HG03354 (cell line): Measurements from ENCODE around the gene HOXB9.
A peak's percentile ranks its signal among the peaks of the same experiment; 100 is the strongest.

Experiments used
- ATAC-seq: cut with Tn5 transposase; IDR thresholded peaks from one replicate; pipeline ENCODE4 v1.9.1; 2021; ENCODE audit warnings: mild to moderate bottlenecking; ENCODE audit not compliant: unreplicated experiment, poor library complexity, severe bottlenecking

The HOXB9 gene

DNA sequence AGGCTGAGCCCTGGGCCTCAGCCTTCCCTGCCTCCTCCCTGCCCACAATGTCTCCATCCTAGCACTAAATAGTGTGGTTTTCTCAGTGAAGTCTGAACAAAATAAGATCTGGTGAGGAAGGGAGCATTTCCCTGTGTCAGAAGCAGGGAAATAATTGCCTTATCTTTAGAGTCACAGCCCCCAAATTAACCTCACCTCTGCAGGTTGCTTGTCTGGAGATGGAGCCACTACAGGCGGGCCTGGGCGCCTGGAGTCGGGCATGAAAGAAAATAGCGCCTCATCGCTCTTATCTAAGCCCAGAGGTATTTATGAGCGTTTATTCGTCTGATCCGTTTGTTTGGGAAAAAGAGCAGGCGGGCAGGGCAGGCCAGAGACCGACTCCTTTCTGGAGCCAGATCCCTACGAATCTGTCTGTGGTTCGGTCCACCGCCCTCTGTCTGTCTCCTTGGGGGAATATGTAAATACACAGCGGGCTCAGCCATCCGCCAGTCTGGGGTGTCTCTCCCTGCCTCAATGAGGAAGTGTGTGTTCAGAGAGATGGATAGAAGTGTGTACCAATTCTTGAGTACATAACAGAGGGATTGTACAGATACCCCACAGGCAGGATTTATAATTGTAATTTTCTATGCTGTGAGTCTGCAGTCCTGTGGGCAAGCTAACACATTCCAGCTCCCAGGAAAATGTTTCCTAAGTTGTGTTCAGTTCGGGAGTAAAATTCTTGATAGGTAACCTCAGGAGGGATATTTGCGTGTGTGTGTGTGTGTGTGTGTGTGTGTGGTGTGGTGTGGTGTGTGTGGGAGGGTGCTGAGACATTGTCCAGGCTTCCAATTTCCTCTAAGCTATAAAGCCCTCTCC is 25.7 kb downstream of the HOXB9 start:
- ATAC-seq: no peak

DNA sequence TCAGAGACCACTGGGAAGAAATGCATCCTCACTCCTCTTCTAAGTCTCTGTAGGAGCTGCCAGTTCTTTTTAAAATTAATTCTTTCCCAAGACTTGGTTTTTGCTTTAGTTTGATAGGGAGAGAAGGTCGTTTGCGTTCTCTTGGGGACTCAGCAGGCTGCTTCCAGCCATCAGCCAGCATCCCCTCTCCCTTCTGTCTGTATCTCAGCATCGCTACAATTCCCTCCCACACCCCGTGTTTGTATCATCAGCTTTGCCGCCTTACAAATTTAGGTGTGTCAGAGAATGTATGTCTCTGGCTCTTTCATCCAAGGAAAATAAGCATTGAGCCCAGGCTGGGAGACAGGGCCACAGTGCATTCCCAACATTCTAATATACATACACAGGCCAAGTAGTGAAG is 26.8 kb downstream of the HOXB9 start:
- no peak for ATAC-seq

DNA sequence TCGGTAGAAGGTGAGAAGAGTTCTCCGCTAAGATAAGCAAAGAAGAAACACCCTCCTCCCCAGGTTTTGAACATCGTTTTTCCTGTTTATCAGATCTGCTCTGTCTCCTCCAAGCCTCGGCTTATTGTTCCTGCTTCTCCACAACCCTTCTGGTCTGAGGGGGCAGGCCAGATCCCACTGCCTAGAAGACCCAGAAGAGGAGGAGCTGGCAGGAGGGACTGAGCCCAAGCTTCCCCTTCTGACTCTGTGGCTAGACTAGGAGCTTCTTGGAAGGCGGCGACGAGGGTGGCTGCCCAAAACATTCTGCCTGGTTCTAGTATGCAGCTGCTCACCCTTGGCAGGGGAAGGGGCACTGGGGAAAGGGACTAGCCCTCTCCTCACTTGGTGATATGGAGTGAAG is 27.4 kb downstream of the HOXB9 start:
- ATAC-seq: no peak

DNA sequence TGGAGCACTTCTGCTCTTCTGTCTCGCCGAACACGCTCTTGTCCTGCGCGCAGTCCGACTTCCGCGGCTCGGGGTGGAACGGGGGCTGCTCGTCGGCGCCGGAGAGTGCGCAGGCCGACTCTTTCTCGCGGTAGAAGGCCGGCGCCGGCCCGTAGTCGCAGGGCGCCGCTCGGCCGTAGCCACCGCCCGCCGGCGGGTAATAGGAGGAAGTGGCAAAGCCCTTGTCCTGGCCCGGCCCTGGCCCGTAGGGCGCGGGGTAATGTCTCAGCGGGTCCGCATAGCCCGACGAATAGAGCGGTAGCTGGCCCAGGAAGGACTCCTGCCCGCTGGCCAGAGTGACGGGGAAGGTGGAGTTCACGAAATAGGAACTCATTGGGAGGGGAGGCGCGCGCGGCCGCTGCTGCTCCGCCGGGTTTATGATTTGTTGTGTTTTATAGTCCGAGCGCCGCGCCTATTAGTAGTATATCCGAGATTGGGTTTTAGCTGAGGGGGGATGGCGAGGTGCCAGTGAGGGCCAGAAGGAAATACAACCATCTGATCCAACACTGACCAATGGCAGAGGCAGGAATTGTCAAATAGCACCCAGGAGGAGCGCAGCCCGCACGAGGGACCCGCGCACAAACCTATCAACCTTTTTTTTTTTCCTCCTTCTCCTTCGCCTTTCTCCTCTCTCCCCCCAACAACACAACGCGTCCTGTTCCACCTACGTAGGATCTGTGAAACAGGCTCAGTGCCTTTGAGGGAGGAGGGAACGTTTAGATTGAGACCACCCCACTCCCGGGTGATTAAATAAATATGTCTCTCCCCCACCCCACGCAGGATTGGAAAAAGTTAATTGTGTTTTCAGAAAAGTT is 28.2 kb downstream of the HOXB9 start:
- ATAC-seq: peak; percentile 41

DNA sequence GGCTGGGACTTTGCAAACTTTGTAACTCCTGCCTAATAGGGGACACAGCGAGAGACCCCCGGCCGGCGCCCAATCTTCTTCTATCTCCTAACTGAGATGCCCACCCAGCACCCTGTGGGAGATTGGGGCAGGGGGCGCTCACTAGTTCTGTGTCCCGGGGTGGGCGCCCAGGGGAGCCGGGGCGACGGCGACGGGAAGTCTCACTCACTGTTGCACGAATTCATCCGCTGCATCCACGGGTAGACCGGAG is 28.7 kb downstream of the HOXB9 start:
- no peak for ATAC-seq

DNA sequence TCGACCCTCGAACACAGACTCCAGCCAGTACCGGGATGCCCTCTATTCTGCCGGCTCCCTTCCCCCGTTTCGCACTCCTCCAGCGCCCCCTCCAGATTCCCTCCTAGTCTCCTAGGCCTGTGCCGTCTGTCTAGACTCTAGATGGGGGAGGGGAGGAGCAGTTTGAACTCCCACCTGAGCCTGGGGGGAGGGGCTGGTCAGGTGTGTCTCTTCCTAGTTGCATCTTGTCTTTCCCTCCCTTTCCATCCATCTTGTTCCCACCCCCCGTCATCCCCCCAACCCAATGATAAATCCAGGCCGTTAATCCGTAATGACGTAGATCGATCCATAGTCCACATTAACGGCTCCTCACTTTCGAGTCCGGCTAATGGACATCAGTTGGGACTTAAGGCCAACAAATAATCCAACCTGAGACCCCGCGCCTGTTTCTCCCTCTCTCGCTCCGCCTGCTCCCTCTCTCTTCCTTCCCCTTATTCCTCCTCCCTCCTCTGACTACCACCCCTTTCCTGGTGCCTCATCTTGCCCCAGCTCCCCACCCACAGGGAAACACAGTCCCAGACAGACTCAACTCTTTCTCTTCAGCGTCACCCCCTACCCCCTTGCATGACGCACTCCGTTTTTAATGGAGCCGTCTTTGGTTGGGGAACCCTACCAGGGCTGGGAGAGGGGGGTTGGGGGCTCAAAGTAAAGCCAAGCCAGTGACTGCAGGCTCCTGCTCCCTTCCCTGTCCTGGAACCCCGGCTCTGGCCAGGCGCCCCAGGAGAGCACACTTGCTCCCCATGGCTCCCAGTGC is 29.2 kb downstream of the HOXB9 start:
- ATAC-seq: no peak

DNA sequence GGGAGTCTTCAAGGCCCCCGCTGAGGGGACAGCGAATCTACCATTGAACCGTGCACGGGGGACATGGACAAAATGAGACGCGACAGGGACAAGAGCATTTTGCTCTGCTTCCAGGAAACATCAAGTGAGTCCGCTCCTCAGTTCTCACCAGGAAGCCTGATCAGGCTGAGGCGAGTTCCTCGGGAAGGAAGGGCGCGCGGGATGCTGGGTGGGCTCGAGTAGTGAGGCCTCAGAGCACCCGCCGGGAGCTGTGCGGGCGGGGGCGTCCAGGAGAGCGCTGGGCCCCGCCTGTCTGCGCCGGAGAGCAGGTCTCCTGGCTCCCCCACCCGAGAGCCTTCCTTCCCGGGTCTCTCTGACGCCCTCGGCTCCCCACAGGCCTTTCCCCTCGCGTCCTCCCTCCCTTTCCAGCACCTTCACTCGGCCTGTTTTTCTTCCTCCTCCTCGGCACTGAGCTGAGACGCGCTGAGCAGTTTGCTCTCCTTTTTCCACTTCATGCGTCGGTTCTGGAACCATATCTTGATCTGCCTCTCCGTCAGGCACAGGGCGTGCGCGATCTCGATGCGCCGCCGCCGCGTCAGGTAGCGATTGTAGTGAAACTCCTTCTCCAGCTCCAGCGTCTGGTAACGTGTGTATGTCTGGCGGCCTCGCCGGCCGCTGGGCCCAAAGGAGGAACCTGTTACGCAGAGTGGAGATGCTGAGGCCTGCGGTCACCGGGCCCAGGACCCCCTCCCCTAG is 30.0 kb downstream of the HOXB9 start:
- no peak for ATAC-seq

DNA sequence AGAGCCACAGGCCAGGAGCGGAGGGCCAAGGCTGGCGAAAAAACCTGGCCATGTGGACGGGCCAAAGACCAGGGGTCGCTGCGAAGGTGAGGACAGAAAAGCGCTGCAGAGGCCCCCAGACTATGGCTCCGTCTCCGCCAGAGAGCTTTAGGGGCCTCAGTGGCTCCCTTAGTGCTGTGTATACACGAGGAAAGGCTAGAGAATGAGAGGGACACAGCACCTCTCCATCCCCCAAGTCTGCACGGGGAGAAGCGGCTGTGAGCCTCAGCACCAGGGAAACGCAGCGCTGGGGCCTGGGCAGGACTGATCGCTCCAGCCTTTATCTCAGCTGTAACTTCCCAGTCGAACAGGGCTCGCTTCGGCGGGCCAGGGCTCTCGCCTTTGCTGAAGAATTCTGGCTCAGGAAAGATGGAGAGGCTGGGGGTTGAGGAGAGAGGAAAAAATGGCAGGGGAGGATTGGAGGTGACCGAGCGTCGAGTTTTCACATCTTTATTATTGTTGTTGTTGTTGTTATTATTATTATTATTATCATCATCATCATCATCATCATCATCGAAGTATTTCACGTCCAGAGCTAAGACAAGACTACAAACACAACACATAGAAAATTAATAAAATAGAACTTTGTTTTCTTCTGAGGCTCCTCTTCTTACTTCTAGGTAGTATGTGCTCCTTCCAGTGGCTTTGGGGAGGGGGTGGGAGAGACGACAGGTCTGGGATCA is 30.7 kb downstream of the HOXB9 start:
- ATAC-seq: no peak

DNA sequence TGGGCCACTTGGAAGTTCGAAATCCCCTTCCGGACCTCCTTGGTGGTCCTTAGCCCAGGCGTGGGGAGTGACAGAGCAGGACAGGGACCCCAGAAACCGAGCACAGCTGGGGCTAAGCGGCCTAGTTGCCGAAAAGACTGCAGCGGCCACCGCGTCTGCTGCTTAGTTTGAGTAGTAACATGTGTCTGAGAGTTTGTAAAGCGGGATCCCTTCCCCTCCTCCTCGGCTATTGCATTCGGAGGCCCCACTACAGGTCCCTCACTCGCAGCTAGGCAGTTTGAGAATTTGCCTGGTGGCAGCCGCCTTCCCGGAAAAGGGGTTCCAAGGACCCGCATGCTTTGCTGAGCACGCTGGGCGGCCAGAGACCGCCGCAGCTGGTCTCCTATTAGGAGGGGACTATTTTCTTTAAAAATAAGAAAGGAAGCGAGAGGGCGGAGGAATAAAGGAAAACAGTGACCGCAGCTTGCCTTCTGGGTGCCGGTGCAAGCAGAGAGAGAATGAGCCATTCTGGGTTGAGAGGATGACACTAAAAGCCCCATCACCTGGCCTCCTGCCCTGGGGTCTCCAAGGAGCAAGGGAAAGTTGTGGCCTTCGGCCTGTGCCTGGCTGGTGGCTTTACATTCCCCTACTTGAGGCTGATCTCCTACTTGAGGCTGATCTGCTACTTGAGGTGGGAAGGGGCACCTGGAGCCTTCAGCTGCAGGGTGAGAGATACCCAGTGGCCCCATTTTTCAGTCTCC is 31.4 kb downstream of the HOXB9 start:
- ATAC-seq: no peak

DNA sequence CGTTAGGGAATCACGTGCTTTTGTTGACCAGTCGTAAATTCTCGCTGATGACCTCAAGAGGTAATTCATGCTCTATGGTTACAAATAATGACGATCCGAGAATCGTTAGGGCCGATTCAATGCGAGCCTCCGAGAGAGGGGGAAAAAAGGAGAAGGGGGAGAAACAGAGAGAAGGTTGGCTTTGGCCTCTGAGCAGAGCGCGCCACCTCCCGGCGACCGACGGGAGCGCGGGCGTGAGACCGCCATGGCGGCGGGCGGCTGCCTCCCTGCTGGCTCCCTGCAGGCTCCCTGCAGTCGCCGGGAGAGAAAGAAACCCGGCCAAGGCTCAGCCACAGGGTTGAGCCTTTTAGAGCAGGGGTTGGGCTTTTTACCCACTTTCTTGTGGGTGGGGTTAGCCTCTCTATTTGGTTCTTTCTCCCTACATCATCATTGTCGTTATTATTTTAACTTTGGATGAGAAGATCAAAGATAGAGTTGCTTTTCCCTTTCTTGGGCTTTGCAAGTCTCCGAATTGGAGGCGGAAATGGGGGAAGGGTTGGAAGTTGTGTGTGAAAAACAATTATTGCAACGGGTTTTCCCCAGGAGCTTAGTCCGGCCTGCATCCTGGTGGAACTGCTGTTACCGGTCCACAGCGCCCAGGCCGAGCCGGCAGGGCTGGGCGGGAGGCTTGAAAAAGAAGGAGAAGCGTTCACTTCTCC is 32.2 kb downstream of the HOXB9 start:
- ATAC-seq: no peak

DNA sequence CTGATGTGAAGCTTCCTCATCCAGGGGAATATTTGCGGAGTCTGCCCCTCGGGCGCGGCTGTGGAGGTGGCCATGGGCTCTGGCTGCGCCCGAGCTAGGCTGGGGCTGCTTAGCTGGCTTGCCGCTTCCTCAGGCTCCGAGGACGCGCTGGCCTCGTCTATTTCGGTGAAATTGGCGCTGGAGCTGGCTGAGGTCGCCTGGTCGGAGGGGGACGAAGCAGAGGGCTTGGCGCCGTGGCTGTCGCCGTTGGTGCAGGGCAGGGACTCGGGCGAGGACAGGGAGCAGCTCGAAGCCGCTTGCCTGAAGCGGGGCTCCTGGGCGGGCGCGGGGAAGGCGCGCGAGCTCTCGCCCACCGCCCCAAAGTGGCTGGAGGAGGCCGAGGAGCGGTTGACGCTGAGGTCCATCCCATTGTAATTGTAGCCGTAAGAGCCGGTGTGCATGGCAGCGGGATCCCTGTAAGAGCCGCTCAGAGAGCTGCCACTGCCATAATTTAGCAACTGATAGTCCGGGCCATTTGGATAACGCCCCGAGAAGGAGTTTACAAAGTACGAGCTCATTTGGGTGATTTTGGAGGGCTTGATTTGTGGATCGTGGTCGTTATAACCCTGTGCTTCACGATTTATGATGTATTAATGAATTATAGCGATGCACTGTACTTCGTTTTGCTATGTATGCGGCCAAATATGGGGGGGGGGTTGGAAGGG is 32.9 kb downstream of the HOXB9 start, which contains the start of gene HOXB5:
HOXB5 (minus strand) TSS at position 654 of the 704 bp plus-strand sequence; CDS start at position 557, 97 bp downstream.
- no peak for ATAC-seq

DNA sequence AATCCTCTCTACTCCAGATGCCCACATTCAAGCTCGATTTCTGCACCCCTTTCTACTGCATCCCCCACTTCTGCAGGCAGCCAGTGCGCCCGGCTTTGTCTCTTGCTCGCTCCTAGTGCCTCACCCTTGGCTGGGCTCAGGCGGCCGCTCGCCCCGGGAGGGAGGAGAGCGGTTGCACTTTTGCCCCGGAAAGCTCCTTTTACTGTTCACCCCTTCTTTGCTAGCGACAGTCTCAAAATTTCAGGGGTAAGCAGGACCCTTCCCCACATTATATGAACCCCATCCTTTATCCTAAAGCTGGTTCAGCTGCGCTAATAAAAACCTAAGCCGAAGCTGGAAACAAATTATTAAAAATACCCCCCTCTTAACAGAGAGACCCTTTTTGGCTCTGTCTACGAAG is 33.6 kb downstream of the HOXB9 start:
- no peak for ATAC-seq

DNA sequence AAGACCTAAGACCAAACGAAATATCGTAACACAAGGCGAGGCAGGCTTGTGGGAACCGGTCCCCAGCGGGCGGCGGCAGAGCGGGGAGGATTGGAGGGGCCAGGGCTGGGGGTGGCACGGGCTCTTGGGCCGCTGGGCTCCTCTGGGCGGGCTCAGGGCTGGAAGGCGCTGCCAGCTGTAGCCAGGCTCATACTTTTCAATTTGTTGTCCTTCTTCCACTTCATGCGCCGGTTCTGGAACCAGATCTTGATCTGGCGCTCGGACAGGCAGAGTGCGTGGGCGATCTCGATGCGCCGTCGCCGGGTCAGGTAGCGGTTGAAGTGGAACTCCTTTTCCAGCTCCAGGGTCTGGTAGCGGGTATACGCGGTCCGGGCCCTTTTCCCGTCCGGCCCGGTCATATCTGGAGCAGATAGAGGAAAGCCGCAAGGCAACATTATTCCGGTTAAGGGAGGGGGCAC is 34.1 kb downstream of the HOXB9 start:
- no peak for ATAC-seq

DNA sequence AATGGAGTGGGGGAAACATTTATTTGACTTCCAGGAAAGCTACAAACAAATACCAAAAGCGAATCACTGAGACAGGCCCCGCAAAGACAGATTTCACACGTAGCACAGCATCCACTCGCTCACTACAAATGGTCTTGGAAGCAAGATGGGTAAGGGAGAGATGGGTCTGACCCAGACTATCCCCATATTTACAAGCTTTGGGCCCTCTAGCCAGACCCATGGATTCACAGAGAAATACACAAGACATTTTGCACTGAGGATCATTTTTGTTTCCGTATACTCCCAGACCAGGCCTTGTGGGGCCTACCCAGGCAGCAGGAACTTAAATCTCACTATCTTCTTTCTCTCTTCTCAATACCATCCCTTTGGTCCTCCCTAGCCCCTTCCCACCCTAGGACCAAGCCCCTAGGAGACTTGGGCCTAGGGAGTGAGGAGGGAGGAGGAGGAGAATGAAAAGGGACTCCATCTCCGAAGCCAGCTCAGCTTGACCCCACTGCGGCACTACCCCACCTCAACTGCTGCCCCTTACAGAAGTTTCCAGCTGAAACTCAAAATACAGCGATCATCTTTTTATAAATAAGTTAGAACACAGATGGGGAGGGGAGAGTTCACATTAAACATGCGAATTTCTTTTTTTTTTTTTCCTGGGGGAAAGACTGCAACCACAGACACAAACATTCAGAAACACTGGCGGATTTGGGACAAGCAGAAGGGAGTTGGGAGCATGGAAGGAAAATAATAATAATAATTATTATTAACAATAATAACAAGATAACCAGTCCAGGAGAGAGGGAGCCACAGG is 34.7 kb downstream of the HOXB9 start:
- ATAC-seq: no peak

DNA sequence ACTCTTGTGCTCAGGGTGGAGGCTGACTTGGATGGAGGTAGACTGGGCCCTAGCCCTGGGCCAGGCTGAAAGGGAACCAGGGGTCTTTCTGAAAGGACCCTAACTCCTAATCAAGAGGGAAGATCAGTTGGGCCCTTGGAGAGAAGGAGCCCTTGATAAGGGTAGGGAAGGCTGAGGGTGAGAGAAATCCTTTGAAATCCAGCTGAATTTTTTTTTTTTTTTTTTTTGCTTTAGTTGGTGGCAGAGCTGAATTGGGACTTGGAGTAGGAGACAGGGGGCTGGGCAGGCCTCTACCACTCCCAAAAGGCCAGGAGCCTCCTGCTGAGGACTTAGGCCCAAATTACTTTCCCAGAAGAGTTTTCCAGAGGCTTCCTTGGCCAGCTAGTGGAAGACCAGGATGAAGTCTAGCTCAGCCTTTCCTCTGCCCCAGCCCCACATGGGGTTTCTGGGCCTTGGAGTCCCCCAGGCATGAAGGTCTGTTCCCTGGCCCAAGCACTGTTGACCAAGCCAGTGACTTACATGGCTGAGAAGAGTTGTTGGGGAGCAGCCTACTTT is 35.5 kb downstream of the HOXB9 start:
- ATAC-seq: no peak
